ENCODE data around the gene ATP2A2. TPM values are rescaled to one million over a fixed set of nuclear protein-coding genes. Genes with fewer than 3 reads are reported as not detected.

The ATP2A2 gene
- polyA plus RNA-seq, 1 donor (not counting 4 experiments of a cell fraction or from before 2014, with no cell fraction given), result 127 TPM

DNA sequence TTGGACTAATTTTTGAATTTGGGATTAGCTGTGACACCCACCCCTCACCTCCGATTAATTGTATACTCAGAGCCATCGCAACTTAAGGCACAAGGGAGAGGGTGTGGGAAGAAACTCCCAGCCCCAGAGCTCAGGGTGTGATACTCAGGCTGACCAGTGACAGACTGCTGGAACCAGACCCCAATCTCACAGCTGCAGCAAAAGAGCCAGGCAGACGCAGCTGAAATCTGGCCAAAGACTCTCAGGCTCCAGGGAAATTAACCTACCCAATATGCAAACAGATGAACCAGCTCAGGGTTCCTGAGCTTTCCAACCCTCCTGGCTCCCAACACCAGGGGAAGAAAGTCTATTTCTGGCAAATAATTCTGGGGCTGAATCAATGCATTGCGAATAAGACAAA lies 92.0 kb downstream of the ATP2A2 start:
- Histone ChIP-seq H3K9me3 (ENCODE audit: control insufficient read depth, low read depth, low read length) (no peaks in the 10 kb centered on the region), H2AFZ (ENCODE audit: control insufficient read depth, low read length) (no peak overlapping the region), H3K27me3 (ENCODE audit: control insufficient read depth, extremely low read depth, insufficient read depth, low read length) (no peaks in the 10 kb centered on the region), H3K79me2 (ENCODE audit: control insufficient read depth, insufficient read depth, low read length) (no peaks in the 10 kb centered on the region), H3K36me3 (ENCODE audit: control insufficient read depth in 2 of 2, extremely low read depth in 1 of 2, insufficient read depth in 2 of 2, low read length in 2 of 2) (peaks cover 24 to 33% of the 10 kb centered on the region in 2 experiments), H3K4me1 (ENCODE audit: control insufficient read depth, extremely low read depth, insufficient read depth, low read length) (peaks cover 25% of the 10 kb centered on the region), H3K9me1 (ENCODE audit: control insufficient read depth, extremely low read depth, insufficient read depth, low read length) (no peaks in the 10 kb centered on the region), H3K4me3 (ENCODE audit: control insufficient read depth in 2 of 3, extremely low read depth in 1 of 3, insufficient read depth in 2 of 3, low read depth in 1 of 3, low read length in 3 of 3) (no peak overlapping the region), H3K9ac (ENCODE audit: control insufficient read depth, extremely low read depth, insufficient read depth, low read length) (no peak overlapping the region), H3K4me2 (ENCODE audit: control insufficient read depth, extremely low read depth, insufficient read depth, low read depth, low read length) (no peak overlapping the region), H3K27ac (ENCODE audit: control insufficient read depth, insufficient read depth, low read length) (no peak overlapping the region), H4K20me1 (ENCODE audit: control insufficient read depth, extremely low read depth, insufficient read depth, low read length) (peaks cover 2% of the 10 kb centered on the region)
- DNase-seq (ENCODE audit: low read depth, low spot score), result no peak
- no peak for TF ChIP-seq EZH2 (IDR thresholded peaks at IDR 0.05; ENCODE audit: low read length)
- no peak for TF ChIP-seq CTCF (optimal IDR thresholded peaks at IDR 0.05 in 1 of 3, IDR thresholded peaks at IDR 0.05 in 1 of 3, conservative IDR thresholded peaks at IDR 0.05 in 1 of 3; ENCODE audit: extremely low read depth in 1 of 3, insufficient read depth in 2 of 3, low read length in 3 of 3)
- no peak for FAIRE-seq
- dilution Hi-C loops (cut with MboI; ENCODE audit: extremely low pct_ligation_motif_present, low sequenced_read_pairs), result no loop called here

DNA sequence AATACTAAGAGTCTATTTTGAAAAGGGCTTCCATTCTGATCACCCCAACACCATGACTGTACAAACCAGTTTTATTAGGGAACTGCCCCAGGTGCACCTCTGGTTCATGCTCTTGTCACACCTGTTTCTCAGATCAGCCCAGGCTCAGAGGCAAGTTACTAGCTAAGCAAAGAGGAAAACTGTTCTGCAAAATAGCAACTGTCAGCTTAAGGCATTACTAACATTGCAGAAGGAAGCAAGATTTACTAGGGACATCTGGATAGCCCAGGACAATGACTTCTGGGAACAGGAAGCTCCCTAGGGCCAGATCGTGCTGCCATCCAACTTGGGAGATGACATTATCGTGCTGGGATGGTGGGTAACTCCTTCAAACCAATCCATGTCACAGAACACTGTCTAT lies 92.4 kb downstream of the ATP2A2 start:
- H3K27ac ChIP-seq (ENCODE audit: control insufficient read depth, insufficient read depth, low read length), result no peak overlapping the region
- peaks cover 26 to 36% of the 10 kb centered on the region in 2 experiments for H3K36me3 ChIP-seq (ENCODE audit: control insufficient read depth in 2 of 2, extremely low read depth in 1 of 2, insufficient read depth in 2 of 2, low read length in 2 of 2)
- no peak overlapping the region for H3K4me3 ChIP-seq (ENCODE audit: control insufficient read depth in 2 of 3, extremely low read depth in 1 of 3, insufficient read depth in 2 of 3, low read depth in 1 of 3, low read length in 3 of 3)
- dilution Hi-C loops (cut with MboI; ENCODE audit: extremely low pct_ligation_motif_present, low sequenced_read_pairs), result no loop called here
- H3K4me1 ChIP-seq (ENCODE audit: control insufficient read depth, extremely low read depth, insufficient read depth, low read length), result peaks cover 25% of the 10 kb centered on the region
- peaks cover 2% of the 10 kb centered on the region for H4K20me1 ChIP-seq (ENCODE audit: control insufficient read depth, extremely low read depth, insufficient read depth, low read length)
- no peaks in the 10 kb centered on the region for H3K9me1 ChIP-seq (ENCODE audit: control insufficient read depth, extremely low read depth, insufficient read depth, low read length)
- no peaks in the 10 kb centered on the region for H3K79me2 ChIP-seq (ENCODE audit: control insufficient read depth, insufficient read depth, low read length)
- FAIRE-seq, result no peak
- no peak overlapping the region for H3K4me2 ChIP-seq (ENCODE audit: control insufficient read depth, extremely low read depth, insufficient read depth, low read depth, low read length)
- no peak overlapping the region for H3K9ac ChIP-seq (ENCODE audit: control insufficient read depth, extremely low read depth, insufficient read depth, low read length)
- no peaks in the 10 kb centered on the region for H3K27me3 ChIP-seq (ENCODE audit: control insufficient read depth, extremely low read depth, insufficient read depth, low read length)
- no peak for TF ChIP-seq EZH2 (IDR thresholded peaks at IDR 0.05; ENCODE audit: low read length)
- TF ChIP-seq CTCF (optimal IDR thresholded peaks at IDR 0.05 in 1 of 3, IDR thresholded peaks at IDR 0.05 in 1 of 3, conservative IDR thresholded peaks at IDR 0.05 in 1 of 3; ENCODE audit: extremely low read depth in 1 of 3, insufficient read depth in 2 of 3, low read length in 3 of 3), result no peak
- DNase-seq (ENCODE audit: low read depth, low spot score), result no peak
- H2AFZ ChIP-seq (ENCODE audit: control insufficient read depth, low read length), result no peak overlapping the region
- H3K9me3 ChIP-seq (ENCODE audit: control insufficient read depth, low read depth, low read length), result no peaks in the 10 kb centered on the region
